Measurements from ENCODE around the gene PAMR1.
"Not testable (repeated sequence)": the region's sequence is repeated elsewhere in the genome, so short reads cannot be mapped to it uniquely, and the experiment has no call there.

Gene PAMR1, protein sequence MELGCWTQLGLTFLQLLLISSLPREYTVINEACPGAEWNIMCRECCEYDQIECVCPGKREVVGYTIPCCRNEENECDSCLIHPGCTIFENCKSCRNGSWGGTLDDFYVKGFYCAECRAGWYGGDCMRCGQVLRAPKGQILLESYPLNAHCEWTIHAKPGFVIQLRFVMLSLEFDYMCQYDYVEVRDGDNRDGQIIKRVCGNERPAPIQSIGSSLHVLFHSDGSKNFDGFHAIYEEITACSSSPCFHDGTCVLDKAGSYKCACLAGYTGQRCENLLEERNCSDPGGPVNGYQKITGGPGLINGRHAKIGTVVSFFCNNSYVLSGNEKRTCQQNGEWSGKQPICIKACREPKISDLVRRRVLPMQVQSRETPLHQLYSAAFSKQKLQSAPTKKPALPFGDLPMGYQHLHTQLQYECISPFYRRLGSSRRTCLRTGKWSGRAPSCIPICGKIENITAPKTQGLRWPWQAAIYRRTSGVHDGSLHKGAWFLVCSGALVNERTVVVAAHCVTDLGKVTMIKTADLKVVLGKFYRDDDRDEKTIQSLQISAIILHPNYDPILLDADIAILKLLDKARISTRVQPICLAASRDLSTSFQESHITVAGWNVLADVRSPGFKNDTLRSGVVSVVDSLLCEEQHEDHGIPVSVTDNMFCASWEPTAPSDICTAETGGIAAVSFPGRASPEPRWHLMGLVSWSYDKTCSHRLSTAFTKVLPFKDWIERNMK

GRCh38 chr11:35525501-35526175 is at the start of gene PAMR1:
TSS of gene PAMR1 (minus strand) at chr11:35525616. CDS start at chr11:35525585, 31 bp downstream.
- no peak for DNase-seq (ENCODE audit: low read depth)

DNA sequence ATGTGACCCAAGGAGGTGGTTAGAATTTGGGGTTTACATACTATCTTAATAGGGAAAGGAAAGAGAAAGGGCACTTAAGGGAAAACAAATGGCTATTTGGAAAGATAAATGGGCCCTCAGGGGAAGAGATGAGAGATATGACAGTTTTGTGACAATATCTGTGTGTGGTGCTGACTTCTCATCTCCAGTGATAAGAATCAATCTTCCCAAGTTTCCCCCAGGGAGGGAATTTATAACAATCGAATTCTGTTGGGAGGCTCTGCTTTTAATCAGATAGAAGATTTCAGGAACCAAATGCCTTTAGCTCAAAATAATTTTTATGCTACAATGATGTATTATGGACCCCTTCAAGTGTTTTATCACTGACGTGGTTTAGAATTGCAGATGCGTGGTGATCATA is 46.3 kb upstream of the PAMR1 start:
- DNase-seq (ENCODE audit: low read depth), result no peak

DNA sequence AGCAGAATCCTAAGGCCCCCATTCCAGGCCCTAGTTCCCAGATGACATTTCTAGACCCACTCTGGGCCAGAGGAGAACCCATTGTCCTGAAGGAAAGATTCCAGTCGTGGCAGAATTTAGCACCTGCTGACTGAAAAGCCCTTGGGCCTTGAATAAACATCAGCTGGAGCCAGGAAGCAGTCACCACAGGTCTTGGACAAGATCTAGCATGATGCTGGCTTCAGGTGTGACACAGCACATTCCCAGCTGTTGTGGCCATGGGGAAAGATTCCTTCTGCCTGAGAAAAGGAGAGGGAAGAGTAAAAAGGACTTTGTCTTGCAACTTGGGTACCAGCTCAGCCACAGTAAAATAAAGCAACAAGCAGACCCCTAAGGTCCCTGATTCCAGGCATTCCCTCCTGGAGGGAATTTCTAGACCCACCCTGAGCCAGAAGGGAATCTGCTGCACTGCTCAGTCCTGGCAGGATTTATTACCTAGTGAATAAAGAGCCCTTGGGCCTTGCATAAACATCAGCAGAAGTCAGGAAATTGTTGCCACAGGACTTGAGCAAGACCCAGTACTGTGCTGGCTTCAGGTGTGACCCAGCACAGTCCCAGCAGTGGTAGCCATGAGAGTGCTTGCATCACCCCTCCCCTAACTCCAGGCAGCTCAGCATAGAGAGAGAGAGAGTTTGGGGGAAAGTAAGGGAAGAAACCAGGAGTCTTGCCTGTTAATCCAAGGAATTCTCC is 42.5 kb upstream of the PAMR1 start:
- no peak for DNase-seq (ENCODE audit: low read depth)

DNA sequence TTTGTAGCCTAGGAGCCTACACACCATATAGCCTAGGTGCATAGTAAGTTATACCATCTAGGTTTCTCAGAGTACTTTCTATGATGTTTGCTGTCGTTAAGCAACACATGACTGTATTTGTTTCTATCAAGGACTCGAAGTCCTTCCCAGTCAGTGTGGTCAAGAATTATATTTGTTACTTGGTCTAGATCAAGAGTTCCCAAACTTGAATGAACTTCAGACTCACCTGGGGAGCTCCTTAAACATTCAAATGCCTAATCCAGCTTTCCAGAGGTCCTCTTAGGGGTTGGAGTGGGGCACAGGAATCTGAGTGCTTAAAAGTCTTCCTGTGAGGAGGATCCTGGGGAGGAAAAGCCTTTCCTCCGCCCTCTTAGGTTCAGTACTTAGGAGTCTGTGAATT is 41.5 kb upstream of the PAMR1 start:
- no peak for DNase-seq (ENCODE audit: low read depth)

- DNase-seq (ENCODE audit: low read depth), result no peak
These were observed 40.8 kb upstream of the PAMR1 start for GRCh38 chr11:35566181-35566580.

- DNase-seq (ENCODE audit: low read depth), result no peak
These were observed 38.8 kb upstream of the PAMR1 start for GRCh38 chr11:35564245-35564595.

DNA sequence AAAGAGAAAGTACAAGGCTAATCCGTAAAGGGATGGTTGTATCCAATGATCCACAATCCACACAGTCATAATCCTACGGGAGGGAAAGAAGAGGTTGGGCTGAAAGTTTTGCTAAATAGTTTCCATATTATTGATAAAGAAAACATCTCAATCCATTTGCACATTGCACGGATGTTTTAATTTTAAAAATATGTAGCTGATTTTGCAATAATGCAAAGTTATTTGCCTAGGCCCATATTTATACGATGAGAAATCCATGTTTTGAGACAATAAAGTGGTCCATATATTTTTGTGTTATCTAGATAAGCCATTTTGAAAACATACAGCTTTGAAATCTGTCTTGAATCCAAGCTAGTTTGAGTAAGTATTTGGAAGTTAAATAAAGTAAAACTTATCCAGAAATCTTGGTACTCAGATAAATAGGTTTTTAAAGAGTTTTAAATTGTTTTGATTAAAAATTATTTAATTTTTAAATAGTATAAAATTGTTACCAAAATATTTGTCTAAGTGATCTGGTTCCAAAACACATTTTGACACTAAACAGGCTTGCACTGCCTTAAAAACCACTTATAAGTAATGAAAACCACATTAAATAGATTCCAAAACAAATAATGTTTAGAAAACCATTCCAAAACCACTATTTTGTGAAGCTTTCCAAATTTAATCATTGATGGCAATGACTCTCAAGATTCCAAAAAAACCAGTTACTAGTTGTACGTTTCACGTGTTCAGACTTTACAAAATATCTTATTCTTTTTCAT is 38.2 kb upstream of the PAMR1 start:
- no peak for DNase-seq (ENCODE audit: low read depth)

GRCh38 chr11:35559949-35560348 is 34.5 kb upstream of the PAMR1 start:
- no peak for DNase-seq (ENCODE audit: low read depth)

- DNase-seq (ENCODE audit: low read depth), result no peak
These were observed 33.1 kb upstream of the PAMR1 start for GRCh38 chr11:35558513-35558912.

DNA sequence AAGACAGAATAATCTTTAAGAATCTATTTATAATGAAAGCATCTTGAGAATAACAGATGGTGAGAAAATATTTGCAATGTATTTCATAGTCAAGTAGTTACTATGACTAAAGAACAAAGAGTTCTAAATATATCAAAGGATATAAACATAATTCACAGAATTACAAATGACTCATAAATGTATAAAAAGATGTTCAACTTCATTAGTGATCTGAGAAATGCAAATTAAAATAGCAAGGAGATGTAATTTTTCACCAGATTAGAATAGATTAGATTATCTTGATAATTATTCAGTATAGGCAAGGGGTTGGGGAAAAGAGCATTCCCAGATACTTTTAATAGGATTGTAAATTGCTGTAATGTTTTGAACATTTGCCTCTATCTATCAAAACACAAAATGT is 30.1 kb upstream of the PAMR1 start:
- no peak for DNase-seq (ENCODE audit: low read depth)

DNA sequence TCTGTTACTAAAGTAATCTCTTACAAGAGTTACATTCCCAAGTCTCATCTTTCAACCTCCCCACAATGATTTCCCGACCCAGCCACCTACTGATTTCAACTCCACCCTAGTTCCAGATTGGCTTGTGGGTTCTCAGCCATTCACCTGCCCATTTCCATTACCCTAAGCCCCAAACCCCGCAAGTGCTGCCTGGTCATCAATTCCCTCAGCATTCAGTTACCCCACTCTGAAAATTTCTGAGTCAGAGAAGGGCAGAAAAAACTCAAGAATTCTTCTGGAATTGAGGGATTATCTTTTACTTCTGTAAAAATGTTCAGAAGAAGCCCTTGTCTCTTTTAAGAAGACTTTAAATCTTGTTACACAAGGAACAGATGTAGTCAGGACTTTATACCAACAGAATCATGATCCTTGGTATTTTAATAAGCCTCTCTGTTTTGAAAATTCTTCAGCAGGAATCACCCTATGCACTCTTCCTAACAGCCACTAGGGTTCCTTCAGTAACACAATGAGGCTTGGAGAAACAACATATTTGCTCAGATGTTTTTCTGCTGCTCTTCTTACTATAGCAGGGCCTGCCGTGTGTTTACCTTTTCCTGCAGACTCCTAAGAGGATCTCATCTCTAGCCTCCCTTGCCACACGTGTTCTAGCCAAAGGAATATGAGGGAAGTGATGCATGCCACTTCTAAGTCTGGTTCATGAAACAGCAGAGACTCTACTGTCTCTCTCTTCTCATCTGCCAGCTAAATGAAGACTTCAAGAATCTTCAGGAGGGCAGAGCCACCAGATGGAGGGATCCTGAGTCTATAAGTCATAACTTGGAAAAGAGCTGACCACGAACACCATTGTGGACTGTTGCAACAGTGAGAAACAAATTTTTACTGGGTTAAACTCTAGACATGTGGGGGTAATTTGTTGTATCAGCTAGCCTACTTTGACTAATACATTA is 29.3 kb upstream of the PAMR1 start:
- no peak for DNase-seq (ENCODE audit: low read depth)

- DNase-seq (ENCODE audit: low read depth), result no peak
These were observed 28.4 kb upstream of the PAMR1 start for GRCh38 chr11:35553831-35554230.

GRCh38 chr11:35553021-35553420 is 27.6 kb upstream of the PAMR1 start:
- no peak for DNase-seq (ENCODE audit: low read depth)

- no peak for DNase-seq (ENCODE audit: low read depth)
These were observed 27.2 kb upstream of the PAMR1 start for GRCh38 chr11:35552616-35553015.

DNA sequence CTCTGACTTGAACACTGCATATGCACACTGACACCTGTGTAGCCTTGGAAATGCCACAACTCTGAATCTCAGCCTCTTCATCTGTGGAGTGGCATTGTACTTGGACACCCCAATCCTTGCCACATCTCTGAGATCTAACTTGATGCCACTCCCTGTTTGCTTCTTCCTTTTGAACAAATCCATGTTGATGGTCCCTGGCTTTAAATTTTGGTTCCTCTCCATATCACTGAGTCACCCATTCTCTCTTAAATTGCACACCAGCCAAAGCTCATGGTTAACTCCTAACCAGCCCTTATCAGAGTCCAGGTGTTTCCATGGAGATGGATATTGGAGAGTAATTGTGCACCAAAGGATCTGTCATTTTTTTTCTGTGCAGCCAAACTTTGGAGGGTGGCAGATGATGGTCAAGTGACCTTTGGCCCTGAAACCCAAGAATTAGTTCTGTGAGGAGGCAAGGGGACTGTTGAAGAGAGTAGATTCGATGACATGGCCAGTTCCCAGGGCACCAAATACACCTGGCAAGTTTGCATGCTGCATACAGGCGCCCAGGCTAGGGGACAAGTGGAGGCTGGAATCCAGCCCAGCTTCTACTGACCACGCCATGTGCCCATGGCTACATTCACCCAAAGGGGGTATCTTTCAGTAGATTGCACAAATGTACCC is 25.1 kb upstream of the PAMR1 start:
- DNase-seq (ENCODE audit: low read depth), result no peak

DNA sequence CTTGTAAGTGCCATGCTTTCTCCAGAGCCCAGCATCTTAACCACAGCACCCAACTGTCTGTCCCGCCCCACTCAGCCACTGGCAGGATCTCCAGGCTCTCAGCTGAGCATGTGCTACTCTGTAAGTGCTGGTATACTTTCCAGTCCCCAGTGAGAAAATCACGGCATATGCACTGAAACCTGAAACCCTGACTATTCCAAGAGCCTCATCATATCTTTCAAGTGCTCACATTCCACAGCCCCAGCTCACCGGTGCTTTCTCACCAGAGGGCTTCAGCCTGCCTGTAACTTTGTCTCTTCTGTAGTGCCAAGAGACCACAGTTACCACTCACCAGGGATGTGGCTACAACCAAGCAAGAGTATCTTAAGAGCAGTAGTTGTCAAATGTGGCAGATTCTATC is 24.4 kb upstream of the PAMR1 start:
- DNase-seq (ENCODE audit: low read depth), result no peak

- no peak for DNase-seq (ENCODE audit: low read depth)
These were observed 23.6 kb upstream of the PAMR1 start for GRCh38 chr11:35548925-35549561.

- not testable (repeated sequence) for DNase-seq (ENCODE audit: low read depth)
These were observed 22.6 kb upstream of the PAMR1 start for GRCh38 chr11:35547995-35548394.

DNA sequence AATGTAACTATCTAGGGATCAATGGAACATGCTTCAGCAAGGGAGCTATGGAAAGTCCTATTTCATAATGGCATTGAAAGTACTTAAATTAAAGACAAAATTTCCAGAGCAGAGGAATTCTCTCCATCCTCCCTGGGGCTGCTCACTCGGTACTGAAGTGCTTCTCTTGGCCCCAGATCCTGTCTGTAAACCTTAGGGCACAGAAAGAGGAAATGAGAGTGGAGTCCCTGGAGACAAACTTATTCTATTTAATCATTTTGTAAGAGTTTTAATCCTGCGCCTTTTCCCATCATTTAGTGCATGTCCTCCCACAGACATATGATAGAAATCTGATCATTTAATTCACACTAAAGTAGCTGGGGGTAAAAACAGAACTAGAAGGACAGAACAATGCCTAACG is 20.9 kb upstream of the PAMR1 start:
- DNase-seq (ENCODE audit: low read depth), result no peak

All from stimulated activated CD8-positive, alpha-beta memory T cell treated with anti-CD3 and anti-CD28 coated beads, Interleukin-12 subunit alpha, Interleukin-12 subunit beta, amount 100 ng/mL, for 1 hour (primary cell).